Measurements from ENCODE around the gene VWCE.

DNA sequence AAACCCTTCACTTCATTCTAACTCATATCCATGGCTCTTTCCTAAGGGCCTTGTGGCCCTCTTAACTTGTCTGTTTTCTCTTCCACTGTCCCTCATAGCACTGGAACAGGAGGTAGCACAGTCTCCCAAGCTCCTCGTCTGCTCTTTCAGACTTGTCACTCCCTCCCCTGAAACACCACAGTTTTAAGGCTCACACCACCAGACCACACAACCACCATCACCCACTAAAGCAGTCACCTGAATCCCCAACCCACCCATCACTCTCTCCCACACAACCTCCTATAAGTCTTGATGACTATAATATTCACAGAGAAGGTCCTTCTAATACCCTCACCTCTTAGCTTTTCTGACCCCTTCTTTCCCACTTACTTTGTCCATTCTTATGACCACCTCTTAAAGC lies 11.1 kb upstream of the VWCE start:
- no peak for TF ChIP-seq CTBP1 (IDR thresholded peaks at IDR 0.05; ENCODE audit: borderline replicate concordance)
- TF ChIP-seq, protein P1, sequence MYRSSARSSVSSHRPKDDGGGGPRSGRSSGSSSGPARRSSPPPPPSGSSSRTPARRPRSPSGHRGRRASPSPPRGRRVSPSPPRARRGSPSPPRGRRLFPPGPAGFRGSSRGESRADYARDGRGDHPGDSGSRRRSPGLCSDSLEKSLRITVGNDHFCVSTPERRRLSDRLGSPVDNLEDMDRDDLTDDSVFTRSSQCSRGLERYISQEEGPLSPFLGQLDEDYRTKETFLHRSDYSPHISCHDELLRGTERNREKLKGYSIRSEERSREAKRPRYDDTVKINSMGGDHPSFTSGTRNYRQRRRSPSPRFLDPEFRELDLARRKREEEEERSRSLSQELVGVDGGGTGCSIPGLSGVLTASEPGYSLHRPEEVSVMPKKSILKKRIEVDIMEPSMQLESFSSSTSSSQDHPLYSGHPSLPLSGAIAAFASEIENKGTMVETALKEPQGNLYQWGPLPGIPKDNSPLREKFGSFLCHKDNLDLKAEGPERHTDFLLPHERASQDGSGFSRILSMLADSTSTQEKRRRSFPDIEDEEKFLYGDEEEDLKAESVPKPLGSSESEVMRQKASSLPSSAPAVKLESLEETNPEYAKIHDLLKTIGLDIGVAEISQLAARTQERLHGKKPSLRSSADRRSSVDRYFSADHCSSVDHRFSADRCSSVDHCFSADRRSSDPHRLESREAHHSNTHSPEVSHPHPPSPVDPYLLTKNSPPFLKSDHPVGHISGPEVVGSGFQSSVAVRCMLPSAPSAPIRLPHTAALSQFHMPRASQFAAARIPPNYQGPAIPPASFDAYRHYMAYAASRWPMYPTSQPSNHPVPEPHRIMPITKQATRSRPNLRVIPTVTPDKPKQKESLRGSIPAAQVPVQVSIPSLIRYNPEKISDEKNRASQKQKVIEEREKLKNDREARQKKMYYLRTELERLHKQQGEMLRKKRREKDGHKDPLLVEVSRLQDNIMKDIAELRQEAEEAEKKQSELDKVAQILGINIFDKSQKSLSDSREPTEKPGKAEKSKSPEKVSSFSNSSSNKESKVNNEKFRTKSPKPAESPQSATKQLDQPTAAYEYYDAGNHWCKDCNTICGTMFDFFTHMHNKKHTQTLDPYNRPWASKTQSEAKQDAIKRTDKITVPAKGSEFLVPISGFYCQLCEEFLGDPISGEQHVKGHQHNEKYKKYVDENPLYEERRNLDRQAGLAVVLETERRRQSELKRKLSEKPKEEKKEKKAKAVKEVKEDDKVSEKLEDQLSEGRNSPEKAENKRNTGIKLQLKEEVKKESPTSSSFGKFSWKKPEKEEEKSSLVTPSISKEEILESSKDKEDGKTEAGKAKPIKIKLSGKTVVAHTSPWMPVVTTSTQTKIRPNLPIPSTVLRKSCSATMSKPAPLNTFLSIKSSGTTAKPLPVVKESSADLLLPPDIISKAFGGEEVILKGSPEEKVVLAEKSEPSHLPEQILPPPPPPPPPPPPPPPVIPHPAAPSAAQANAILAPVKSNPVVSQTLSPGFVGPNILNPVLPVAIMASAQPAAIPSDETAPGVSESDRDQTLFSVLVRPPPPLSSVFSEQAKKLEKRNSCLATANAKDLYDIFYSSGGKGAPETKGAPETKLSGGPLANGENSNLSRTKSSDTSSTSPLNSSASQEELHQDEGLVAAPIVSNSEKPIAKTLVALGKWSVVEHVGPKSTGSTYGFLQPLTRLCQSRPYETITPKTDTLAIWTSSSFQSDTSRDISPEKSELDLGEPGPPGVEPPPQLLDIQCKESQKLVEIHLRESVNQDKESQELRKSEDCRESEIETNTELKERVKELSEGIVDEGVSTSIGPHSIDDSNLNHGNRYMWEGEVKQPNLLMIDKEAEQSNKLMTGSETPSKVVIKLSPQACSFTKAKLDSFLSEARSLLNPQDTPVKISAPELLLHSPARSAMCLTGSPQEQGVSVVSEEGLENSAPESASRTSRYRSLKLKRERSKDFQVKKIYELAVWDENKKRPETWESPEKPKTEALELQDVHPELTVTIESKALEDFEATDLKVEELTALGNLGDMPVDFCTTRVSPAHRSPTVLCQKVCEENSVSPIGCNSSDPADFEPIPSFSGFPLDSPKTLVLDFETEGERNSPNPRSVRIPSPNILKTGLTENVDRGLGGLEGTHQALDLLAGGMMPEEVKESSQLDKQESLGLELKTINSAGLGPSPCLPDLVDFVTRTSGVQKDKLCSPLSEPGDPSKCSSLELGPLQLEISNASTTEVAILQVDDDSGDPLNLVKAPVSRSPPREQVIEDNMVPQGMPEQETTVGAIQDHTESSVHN (IDR thresholded peaks at IDR 0.05; ENCODE audit: borderline replicate concordance in 1 of 2, low read depth in 1 of 2): no peak
- TF ChIP-seq CBFB (CRISPR knock-in tag; IDR thresholded peaks at IDR 0.05): no peak
- no peak for TF ChIP-seq ARNT (IDR thresholded peaks at IDR 0.05)
- TF ChIP-seq NRF1 (conservative IDR thresholded peaks at IDR 0.05 in 1 of 2, IDR thresholded peaks at IDR 0.05 in 1 of 2): no peak
- no peak for TF ChIP-seq RBBP5 (IDR thresholded peaks at IDR 0.05; ENCODE audit: borderline replicate concordance, insufficient read depth, low read length, poor library complexity, severe bottlenecking)
- TF ChIP-seq, protein P2, sequence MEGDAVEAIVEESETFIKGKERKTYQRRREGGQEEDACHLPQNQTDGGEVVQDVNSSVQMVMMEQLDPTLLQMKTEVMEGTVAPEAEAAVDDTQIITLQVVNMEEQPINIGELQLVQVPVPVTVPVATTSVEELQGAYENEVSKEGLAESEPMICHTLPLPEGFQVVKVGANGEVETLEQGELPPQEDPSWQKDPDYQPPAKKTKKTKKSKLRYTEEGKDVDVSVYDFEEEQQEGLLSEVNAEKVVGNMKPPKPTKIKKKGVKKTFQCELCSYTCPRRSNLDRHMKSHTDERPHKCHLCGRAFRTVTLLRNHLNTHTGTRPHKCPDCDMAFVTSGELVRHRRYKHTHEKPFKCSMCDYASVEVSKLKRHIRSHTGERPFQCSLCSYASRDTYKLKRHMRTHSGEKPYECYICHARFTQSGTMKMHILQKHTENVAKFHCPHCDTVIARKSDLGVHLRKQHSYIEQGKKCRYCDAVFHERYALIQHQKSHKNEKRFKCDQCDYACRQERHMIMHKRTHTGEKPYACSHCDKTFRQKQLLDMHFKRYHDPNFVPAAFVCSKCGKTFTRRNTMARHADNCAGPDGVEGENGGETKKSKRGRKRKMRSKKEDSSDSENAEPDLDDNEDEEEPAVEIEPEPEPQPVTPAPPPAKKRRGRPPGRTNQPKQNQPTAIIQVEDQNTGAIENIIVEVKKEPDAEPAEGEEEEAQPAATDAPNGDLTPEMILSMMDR (IDR thresholded peaks at IDR 0.05 in 2 of 3, conservative IDR thresholded peaks at IDR 0.05 in 1 of 3; ENCODE audit: insufficient read depth in 2 of 3, low read depth in 1 of 3, low read length in 3 of 3): no peak
- TF ChIP-seq, protein P3, sequence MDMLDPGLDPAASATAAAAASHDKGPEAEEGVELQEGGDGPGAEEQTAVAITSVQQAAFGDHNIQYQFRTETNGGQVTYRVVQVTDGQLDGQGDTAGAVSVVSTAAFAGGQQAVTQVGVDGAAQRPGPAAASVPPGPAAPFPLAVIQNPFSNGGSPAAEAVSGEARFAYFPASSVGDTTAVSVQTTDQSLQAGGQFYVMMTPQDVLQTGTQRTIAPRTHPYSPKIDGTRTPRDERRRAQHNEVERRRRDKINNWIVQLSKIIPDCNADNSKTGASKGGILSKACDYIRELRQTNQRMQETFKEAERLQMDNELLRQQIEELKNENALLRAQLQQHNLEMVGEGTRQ (CRISPR knock-in tag; IDR thresholded peaks at IDR 0.05): no peak
- TF ChIP-seq POLR2A (conservative IDR thresholded peaks at IDR 0.05): no peak
